HUDEP-2 (cell line): ENCODE measurements around the gene LHX8.
"Not testable (repeated sequence)": the region's sequence is repeated elsewhere in the genome, so short reads cannot be mapped to it uniquely, and the experiment has no call there.

Source experiments
- DNase-seq, 76 experiments: peaks; one replicate each; lab custom pipeline; 2025; ENCODE audit not compliant: unreplicated experiment in 76 of 76; lab: John Stamatoyannopoulos, UW

The LHX8 gene

GRCh38 chr1:75133750-75134646 is at the start of gene LHX8:
Gene LHX8 (plus strand): TSS chr1:75134388. CDS start chr1:75136615, 2,227 bp downstream.
- no peak for DNase-seq

GRCh38 chr1:75085931-75086330 is 48.3 kb upstream of the LHX8 start:
- no peak for DNase-seq

- no peak for DNase-seq
These were observed 46.9 kb upstream of the LHX8 start for GRCh38 chr1:75087278-75087677.

GRCh38 chr1:75092141-75092540 is 42.0 kb upstream of the LHX8 start:
- DNase-seq: no peak

- no peak for DNase-seq
These were observed 36.5 kb upstream of the LHX8 start for GRCh38 chr1:75097654-75098053.

DNA sequence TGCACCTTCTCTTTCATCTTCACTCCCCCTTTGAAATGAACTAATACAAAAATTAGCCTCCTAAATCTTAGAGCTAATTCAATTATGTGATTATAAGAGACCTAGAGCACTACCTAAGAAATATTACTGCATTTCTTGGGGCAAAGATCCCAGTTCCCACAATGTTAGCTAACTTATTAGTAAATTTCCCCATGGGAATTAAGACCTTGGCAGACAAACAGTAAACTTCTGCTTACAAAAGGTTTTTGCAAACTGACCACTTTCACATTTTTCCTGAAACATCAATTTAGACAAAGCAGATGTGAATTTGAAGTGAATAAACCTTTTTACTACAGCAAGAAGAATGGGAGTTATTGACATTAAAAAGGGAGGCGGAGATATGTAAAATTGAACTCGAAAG is 34.6 kb upstream of the LHX8 start:
- DNase-seq: no peak

- DNase-seq: no peak
These were observed 33.6 kb upstream of the LHX8 start for GRCh38 chr1:75100481-75101092.

DNA sequence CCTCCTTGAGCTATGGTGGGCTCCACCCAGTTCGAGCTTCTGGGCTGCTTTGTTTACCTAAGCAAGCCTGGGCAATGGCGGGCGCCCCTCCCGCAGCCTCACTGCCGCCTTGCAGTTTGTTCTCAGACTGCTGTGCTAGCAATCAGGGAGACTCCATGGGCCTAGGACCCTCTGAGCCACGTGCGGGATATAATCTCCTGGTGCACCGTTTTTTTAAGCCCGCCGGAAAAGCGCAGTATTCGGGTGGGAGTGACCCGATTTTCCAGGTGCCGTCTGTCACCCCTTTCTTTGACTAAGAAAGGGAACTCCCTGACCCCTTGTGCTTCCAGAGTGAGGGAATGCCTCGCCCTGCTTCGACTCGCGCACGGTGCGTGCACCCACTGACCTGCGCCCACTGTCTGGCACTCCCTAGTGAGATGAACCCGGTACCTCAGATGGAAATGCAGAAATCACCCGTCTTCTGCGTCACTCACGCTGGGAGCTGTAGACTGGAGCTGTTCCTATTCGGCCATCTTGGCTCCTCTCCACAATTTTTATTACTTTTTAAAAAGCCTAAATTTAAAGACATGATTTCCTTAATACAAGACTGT is 21.7 kb upstream of the LHX8 start:
- DNase-seq: not testable (repeated sequence)

DNA sequence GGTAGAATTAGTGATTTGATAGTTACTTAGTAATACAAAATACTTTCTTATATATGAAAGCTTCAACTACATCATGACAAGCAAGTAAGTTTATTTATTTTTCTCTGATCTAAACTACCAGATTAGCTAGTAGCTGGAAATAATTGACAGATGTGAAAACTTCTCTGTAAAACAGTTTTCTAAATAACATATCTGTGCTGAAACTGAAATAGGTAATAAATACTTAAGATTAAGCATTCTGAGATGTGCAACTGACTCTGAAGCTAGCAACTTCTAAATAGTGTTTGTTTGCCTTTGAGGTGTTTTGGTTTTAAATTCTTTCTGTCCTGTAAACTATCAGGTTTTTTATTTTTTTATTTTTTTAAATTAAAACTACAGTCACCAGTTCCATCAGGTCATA is 18.5 kb upstream of the LHX8 start:
- DNase-seq: no peak

GRCh38 chr1:75123756-75124155 is 10.4 kb upstream of the LHX8 start:
- DNase-seq: no peak

GRCh38 chr1:75124510-75124909 is 9.7 kb upstream of the LHX8 start:
- DNase-seq: no peak

DNA sequence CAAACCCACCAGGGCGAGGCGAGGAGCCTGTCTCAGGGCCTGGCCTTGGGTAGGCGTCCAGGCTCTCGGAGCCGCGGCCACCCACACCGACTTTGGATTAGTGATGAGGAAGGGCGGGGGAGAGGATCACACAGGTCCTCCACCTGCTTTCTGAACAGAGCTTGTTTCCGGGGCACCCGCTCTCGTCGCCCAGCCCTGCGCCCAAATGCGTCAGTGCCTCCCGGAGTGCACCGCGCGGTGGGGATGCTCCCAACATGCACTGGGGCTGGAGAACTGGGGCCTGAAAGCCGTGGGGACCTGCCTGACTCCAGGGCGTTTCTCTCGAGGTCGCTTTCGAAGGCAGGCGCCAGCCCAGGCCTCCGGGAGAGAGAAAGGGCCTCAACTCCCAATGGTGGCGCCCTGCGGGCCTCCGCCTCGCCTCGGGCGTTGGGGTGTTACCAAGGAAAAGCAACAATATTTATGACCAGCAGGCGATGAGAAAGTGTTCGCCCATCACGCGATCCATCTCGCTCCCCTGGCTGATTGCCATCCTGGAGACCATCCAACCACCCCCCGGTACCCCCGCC is 8.9 kb upstream of the LHX8 start:
- no peak for DNase-seq

- DNase-seq: no peak
These were observed 7.5 kb upstream of the LHX8 start for GRCh38 chr1:75126611-75127101.

DNA sequence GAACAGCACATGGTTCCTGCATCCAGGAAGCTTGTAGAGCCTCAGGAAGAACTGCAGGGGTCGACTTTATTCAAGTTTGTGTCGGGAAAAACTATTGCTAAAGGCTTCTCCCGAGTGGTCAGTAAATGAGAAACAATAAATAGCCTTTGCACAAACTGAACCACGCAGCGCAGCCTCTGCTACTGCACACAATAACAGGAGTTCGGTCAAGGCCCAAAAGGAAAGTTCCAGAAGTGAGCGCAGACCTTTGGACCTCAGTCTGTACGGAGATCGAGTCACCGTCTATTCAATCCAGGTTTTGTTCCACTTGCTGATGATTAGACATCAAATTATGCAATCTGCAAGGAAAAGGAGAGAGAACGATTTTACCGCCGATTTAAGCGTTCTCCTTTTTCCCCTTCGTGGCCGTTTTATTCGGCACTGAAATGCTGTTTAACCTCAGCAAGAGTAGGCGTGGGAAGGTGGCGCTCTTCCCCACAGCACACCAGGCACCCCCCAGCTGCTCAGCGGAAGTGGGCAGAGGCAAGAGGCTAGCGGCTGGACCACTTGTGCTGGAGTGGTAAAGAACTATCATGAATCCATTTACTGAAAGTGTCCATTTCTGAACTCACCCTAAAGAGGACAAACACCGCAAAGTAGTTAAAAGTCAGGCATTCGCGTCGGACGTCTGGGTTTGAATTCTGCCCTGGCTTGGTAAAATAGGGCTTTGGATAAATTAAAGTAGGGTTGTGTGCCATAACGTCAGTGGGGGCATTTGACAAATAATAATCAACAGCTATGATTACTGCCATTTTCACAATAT is 6.1 kb upstream of the LHX8 start:
- DNase-seq: no peak

DNA sequence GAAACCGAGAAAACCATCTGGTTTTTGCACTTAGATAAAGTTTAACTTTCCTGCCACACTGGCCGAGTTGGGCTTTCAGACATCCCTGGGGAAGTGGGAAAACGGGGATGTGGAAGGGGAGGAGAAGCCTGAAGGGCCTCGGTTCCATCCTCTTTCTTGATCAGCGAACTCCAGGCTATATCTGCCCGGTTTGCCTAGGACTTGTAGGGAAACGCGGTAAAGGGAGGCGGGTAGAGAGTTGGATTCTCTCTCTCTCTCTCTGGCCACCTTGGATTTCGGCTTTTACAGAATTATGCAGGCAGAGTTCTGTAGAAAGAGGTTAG is 4.6 kb upstream of the LHX8 start:
- no peak for DNase-seq

DNA sequence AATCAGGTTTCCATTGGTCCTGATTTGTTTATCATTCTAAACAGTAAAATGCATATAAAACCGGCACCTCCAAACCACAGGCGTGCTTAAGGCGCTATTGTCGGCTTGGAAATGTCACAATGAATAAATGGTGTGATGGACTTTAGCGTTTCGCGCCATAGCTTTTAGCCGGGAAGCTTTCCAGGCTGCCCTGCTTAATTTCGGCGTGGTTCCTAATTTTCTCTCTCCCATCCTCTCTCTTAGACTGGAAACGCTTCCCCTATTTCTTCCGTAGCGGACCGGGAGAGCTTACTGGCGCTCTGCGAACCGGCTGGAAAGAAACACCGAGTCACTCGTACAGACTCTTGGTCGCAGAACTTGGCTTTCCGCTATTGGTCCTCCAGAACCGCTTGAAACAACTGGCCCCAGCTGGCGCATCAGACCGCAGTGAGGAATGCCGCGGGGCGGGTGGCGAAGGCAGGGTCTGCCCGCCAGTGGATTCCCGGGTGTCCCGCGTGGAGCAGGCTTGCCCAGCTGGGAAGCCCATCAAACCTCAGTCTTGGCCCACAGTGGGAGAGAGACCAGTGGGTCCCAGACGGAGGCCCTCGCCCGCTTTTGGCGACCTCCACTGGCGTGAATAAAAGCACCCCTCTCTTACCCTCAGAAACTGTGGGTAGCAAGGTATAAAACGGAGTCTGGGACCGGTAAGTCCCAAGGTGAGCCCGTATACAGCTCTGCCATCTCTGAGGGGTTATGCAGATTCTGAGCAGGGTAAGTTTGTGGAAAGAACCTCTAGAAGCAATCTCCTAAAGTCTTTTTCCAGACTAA is 4.0 kb upstream of the LHX8 start:
- no peak for DNase-seq

DNA sequence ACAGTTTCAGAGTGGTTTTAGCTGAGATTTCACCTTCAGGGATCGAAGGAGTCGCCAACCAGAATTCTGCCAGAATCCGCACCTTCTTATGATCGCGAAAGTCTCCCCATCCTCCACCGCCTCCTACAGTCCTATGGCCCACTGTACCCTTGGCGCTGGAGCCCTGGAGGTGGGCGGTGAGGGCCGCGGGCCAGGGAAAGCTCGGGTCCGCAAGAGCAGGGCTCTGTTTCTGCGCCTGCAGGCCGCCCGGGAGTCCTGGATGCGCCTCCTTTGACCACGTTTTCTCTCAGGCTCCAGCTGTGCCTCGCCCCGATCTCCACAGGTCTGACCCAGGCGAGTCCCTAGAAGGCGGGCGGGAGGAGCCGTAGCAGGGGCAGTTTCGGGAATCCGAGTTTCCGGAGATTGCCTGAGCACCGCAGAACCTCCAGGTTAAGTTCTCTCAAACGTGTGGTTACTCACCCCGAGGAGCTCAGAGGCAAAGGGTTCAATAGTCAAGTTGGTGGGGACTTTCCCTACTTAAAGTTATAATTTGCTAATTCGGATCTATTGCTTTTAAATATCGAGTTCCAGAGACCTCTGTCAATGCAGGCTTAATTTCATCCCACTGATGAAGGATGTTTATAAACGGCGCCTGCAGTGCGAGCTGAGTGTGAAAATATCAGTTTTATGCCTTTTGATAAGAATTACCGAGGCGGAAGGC is 3.2 kb upstream of the LHX8 start:
- no peak for DNase-seq

GRCh38 chr1:75131565-75132241 is 2.5 kb upstream of the LHX8 start:
- no peak for DNase-seq
